CD4-positive, CD25-positive, alpha-beta regulatory T cell (primary cell): Measurements from ENCODE around the gene BBS1. TPM values are rescaled to one million over a fixed set of nuclear protein-coding genes. Genes with fewer than 3 reads are reported as not detected.

Experiments used
- ATAC-seq, 2 donors: fragments of 150-1000 bp; cut with Tn5 transposase; one replicate each; pipeline ENCODE4 v1.10.0; 2021; ENCODE audit warnings: low read depth in 2 of 2, moderate number of reproducible peaks in 2 of 2, moderate library complexity in 1 of 2
- DNase-seq, 3 donors: peaks; one replicate each; pipeline versions ENCODE4 v3.0.0 to v3.0.0-alpha.2; 2012 to 2022; ENCODE audit warnings: mixed read lengths in 1 of 3
- H3K27ac ChIP-seq: one replicate; pipeline ENCODE4 v1.7.0; 2013; ENCODE audit warnings: mild to moderate bottlenecking, low read length; ENCODE audit not compliant: insufficient read depth, poor library complexity, severe bottlenecking
- H3K27me3 ChIP-seq: one replicate; pipeline ENCODE4 v1.7.0; 2013; ENCODE audit warnings: low read length; ENCODE audit not compliant: control insufficient read depth, insufficient read depth
- H3K36me3 ChIP-seq: one replicate; pipeline ENCODE4 v1.7.0; 2013; ENCODE audit warnings: mild to moderate bottlenecking, low read length, moderate library complexity; ENCODE audit not compliant: control insufficient read depth, insufficient read depth
- H3K4me1 ChIP-seq: 2 replicates; pipeline ENCODE4 v1.7.0; 2013; ENCODE audit warnings: mild to moderate bottlenecking, low read length; ENCODE audit not compliant: insufficient read depth, control insufficient read depth, poor library complexity, severe bottlenecking
- H3K4me3 ChIP-seq: one replicate; pipeline ENCODE4 v1.7.0; 2013; ENCODE audit warnings: low read depth, mild to moderate bottlenecking, low read length, moderate library complexity
- H3K9me3 ChIP-seq, 2 experiments: 1 replicate in 1 of 2; 2 replicates in 1 of 2; pipeline ENCODE4 v1.7.0; 2013; ENCODE audit warnings: low read length in 2 of 2, mild to moderate bottlenecking in 1 of 2, moderate library complexity in 1 of 2; ENCODE audit not compliant: control insufficient read depth in 2 of 2
- H3K27ac Mint-ChIP-seq, 3 donors: one replicate each; pipeline ENCODE4 v1.8.0; 2020 to 2022; ENCODE audit warnings: mild to moderate bottlenecking in 3 of 3, mixed read lengths in 3 of 3, moderate library complexity in 2 of 3
- H3K27me3 Mint-ChIP-seq: one replicate; pipeline ENCODE4 v1.8.0; 2022; ENCODE audit warnings: mild to moderate bottlenecking, mixed read lengths
- H3K36me3 Mint-ChIP-seq: one replicate; pipeline ENCODE4 v1.8.0; 2020; ENCODE audit warnings: mixed read lengths
- H3K4me1 Mint-ChIP-seq, 4 donors: one replicate each; pipeline ENCODE4 v1.8.0; 2020 to 2022; ENCODE audit warnings: mixed read lengths in 4 of 4, mild to moderate bottlenecking in 1 of 4
- H3K4me3 Mint-ChIP-seq, 4 donors: one replicate each; pipeline ENCODE4 v1.8.0; 2020 to 2022; ENCODE audit warnings: mild to moderate bottlenecking in 4 of 4, mixed read lengths in 4 of 4, moderate library complexity in 3 of 4
- H3K9me3 Mint-ChIP-seq, 7 donors: one replicate each; pipeline ENCODE4 v1.8.0; 2020 to 2022; ENCODE audit warnings: mixed read lengths in 7 of 7, mild to moderate bottlenecking in 3 of 7, moderate library complexity in 2 of 7
- polyA plus RNA-seq, 4 donors: library from polyadenylated mRNA; unstranded; fragments of 300-500 nt; fragmentation: Illumina TruSeq; gene quantifications; one replicate each; pipeline ENCODE4 v1.2.3, GENCODE V29; 2021
- total RNA-seq: library from RNA; stranded (reverse); gene quantifications from one replicate; pipeline ENCODE4 v1.2.3, GENCODE V29; 2022

BBS1 gene
- total and polyA plus RNA-seq, 5 donors from 2014 or later = 5.6 to 16.4 (median 7.3) TPM

- H3K27ac ChIP-seq = peak overlapping the region; percentile 52
- H3K27ac Mint-ChIP-seq = peak overlapping the region in 2 of 3 donors; percentile 60 to 95
- no peaks in the 10 kb centered on the region for H3K9me3 ChIP-seq
- H3K36me3 Mint-ChIP-seq = peaks cover 13% of the 10 kb centered on the region
- H3K4me3 Mint-ChIP-seq = peak overlapping the region; percentile 88 to 95 (median 90)
- H3K27me3 Mint-ChIP-seq = no peaks in the 10 kb centered on the region
- peak overlapping the region; percentile 61 for H3K4me3 ChIP-seq
- peak in 2 of 3 donors; percentile 52 to 65 for DNase-seq
- no peaks in the 10 kb centered on the region for H3K27me3 ChIP-seq
- H3K9me3 Mint-ChIP-seq = peaks cover 0 to 1% (median 0%) of the 10 kb centered on the region in 7 donors
- H3K36me3 ChIP-seq = no peaks in the 10 kb centered on the region
- peaks cover 8 to 29% (median 19%) of the 10 kb centered on the region in 4 donors for H3K4me1 Mint-ChIP-seq
- peaks cover 22% of the 10 kb centered on the region for H3K4me1 ChIP-seq
- ATAC-seq = peak; percentile 48 to 57
Measured at GRCh38 chr11:66467034-66467659, 43.3 kb upstream of the BBS1 start.

GRCh38 chr11:66467756-66468155, 42.7 kb upstream of the BBS1 start:
- no peaks in the 10 kb centered on the region for H3K27me3 Mint-ChIP-seq
- peak in 2 of 3 donors; percentile 11 to 60 for DNase-seq
- Histone ChIP-seq H3K36me3 (peaks cover 5% of the 10 kb centered on the region), H3K9me3 (no peaks in the 10 kb centered on the region), H3K27me3 (no peaks in the 10 kb centered on the region), H3K4me1 (peaks cover 22% of the 10 kb centered on the region), H3K27ac (peak overlapping the region; percentile 52), H3K4me3 (peak overlapping the region; percentile 61)
- no peak for ATAC-seq
- peak overlapping the region in 2 of 3 donors; percentile 60 to 95 for H3K27ac Mint-ChIP-seq
- peaks cover 6 to 28% (median 19%) of the 10 kb centered on the region in 4 donors for H3K4me1 Mint-ChIP-seq
- peaks cover 0 to 1% (median 0%) of the 10 kb centered on the region in 7 donors for H3K9me3 Mint-ChIP-seq
- peaks cover 11% of the 10 kb centered on the region for H3K36me3 Mint-ChIP-seq
- peak overlapping the region; percentile 84 to 95 (median 90) for H3K4me3 Mint-ChIP-seq

GRCh38 chr11:66468691-66469090, 41.7 kb upstream of the BBS1 start:
- H3K36me3 Mint-ChIP-seq = peaks cover 4% of the 10 kb centered on the region
- Histone ChIP-seq H3K4me3 (no peak overlapping the region), H3K36me3 (peaks cover 5% of the 10 kb centered on the region), H3K27me3 (no peaks in the 10 kb centered on the region), H3K9me3 (no peaks in the 10 kb centered on the region), H3K27ac (no peak overlapping the region), H3K4me1 (peaks cover 22% of the 10 kb centered on the region)
- H3K27me3 Mint-ChIP-seq = no peaks in the 10 kb centered on the region
- no peak for ATAC-seq
- peak overlapping the region; percentile 78 to 91 (median 87) for H3K4me3 Mint-ChIP-seq
- no peak for DNase-seq
- H3K27ac Mint-ChIP-seq = peak overlapping the region in 1 of 3 donors; percentile 29
- peaks cover 0 to 1% (median 0%) of the 10 kb centered on the region in 7 donors for H3K9me3 Mint-ChIP-seq
- H3K4me1 Mint-ChIP-seq = peaks cover 4 to 28% (median 18%) of the 10 kb centered on the region in 4 donors

- Mint-ChIP-seq H3K36me3 (peaks cover 8% of the 10 kb centered on the region), H3K9me3 (no peaks in the 10 kb centered on the region), H3K27me3 (no peaks in the 10 kb centered on the region), H3K27ac (no peak overlapping the region), H3K4me3 (peak overlapping the region in 1 of 4 donors; percentile 38), H3K4me1 (peaks cover 4 to 28% (median 18%) of the 10 kb centered on the region in 4 donors)
- Histone ChIP-seq H3K27ac (no peak overlapping the region), H3K36me3 (peaks cover 5% of the 10 kb centered on the region), H3K4me1 (peaks cover 22% of the 10 kb centered on the region), H3K4me3 (no peak overlapping the region), H3K9me3 (no peaks in the 10 kb centered on the region), H3K27me3 (no peaks in the 10 kb centered on the region)
- ATAC-seq (no peak), DNase-seq (no peak)
Measured at GRCh38 chr11:66469441-66469840, 41.0 kb upstream of the BBS1 start.

GRCh38 chr11:66470015-66470414, 40.4 kb upstream of the BBS1 start:
- Histone ChIP-seq H3K27me3 (no peaks in the 10 kb centered on the region), H3K27ac (no peak overlapping the region), H3K4me1 (peaks cover 22% of the 10 kb centered on the region), H3K9me3 (no peaks in the 10 kb centered on the region), H3K4me3 (no peak overlapping the region), H3K36me3 (peaks cover 5% of the 10 kb centered on the region)
- H3K36me3 Mint-ChIP-seq = peaks cover 8% of the 10 kb centered on the region
- H3K4me3 Mint-ChIP-seq = peak overlapping the region in 2 of 4 donors; percentile 47 to 82
- ATAC-seq = no peak
- no peaks in the 10 kb centered on the region for H3K9me3 Mint-ChIP-seq
- no peaks in the 10 kb centered on the region for H3K27me3 Mint-ChIP-seq
- DNase-seq = no peak
- H3K27ac Mint-ChIP-seq = no peak overlapping the region
- peaks cover 4 to 28% (median 18%) of the 10 kb centered on the region in 4 donors for H3K4me1 Mint-ChIP-seq

- no peak overlapping the region for H3K27ac ChIP-seq
- no peaks in the 10 kb centered on the region for H3K27me3 ChIP-seq
- Mint-ChIP-seq H3K27ac (peak overlapping the region in 1 of 3 donors; percentile 26), H3K9me3 (no peaks in the 10 kb centered on the region), H3K36me3 (peaks cover 8% of the 10 kb centered on the region), H3K4me3 (peak overlapping the region in 1 of 4 donors; percentile 63), H3K4me1 (peaks cover 0 to 18% (median 14%) of the 10 kb centered on the region in 4 donors), H3K27me3 (no peaks in the 10 kb centered on the region)
- H3K4me3 ChIP-seq = no peak overlapping the region
- H3K9me3 ChIP-seq = no peaks in the 10 kb centered on the region
- peaks cover 14% of the 10 kb centered on the region for H3K4me1 ChIP-seq
- H3K36me3 ChIP-seq = peaks cover 5% of the 10 kb centered on the region
- no peak for ATAC-seq
- DNase-seq = no peak
Measured at GRCh38 chr11:66471142-66471541, 39.3 kb upstream of the BBS1 start.

GRCh38 chr11:66472054-66472453, 38.4 kb upstream of the BBS1 start:
- Mint-ChIP-seq H3K27ac (no peak overlapping the region), H3K36me3 (peaks cover 8% of the 10 kb centered on the region), H3K4me1 (peaks cover 0 to 16% (median 15%) of the 10 kb centered on the region in 4 donors), H3K9me3 (no peaks in the 10 kb centered on the region), H3K27me3 (peaks cover 4% of the 10 kb centered on the region), H3K4me3 (no peak overlapping the region)
- Histone ChIP-seq H3K36me3 (peaks cover 5% of the 10 kb centered on the region), H3K27ac (no peak overlapping the region), H3K4me3 (no peak overlapping the region), H3K4me1 (peaks cover 11% of the 10 kb centered on the region), H3K27me3 (no peaks in the 10 kb centered on the region), H3K9me3 (no peaks in the 10 kb centered on the region)
- DNase-seq = no peak
- no peak for ATAC-seq

- no peak for ATAC-seq
Measured at GRCh38 chr11:66473167-66473566, 37.3 kb upstream of the BBS1 start.

More at GRCh38 chr11:66473167-66473566, 37.3 kb upstream of the BBS1 start:
- Mint-ChIP-seq H3K9me3 (no peaks in the 10 kb centered on the region), H3K4me3 (peak overlapping the region in 2 of 4 donors; percentile 27 to 49), H3K27ac (no peak overlapping the region), H3K4me1 (peaks cover 0 to 14% (median 13%) of the 10 kb centered on the region in 4 donors), H3K36me3 (peaks cover 8% of the 10 kb centered on the region), H3K27me3 (peaks cover 4% of the 10 kb centered on the region)
- Histone ChIP-seq H3K27ac (no peak overlapping the region), H3K4me1 (peaks cover under 1% of the 10 kb centered on the region), H3K4me3 (no peak overlapping the region), H3K36me3 (peaks cover 5% of the 10 kb centered on the region), H3K9me3 (no peaks in the 10 kb centered on the region), H3K27me3 (no peaks in the 10 kb centered on the region)
- no peak for DNase-seq
